Activated T-helper 1 cell treated with Interleukin-2 at 50 U/mL for 16 hours (primary cell): Measurements from ENCODE around the gene RAD51B.

Experiments
- DNase-seq: peaks from one replicate; pipeline ENCODE4 v3.0.0-alpha.2; 2020; ENCODE audit warnings: low read depth

The RAD51B gene

GRCh38 chr14:68551045-68551683, 731.6 kb downstream of the RAD51B start:
- DNase-seq: no peak

- DNase-seq: no peak
These were observed 732.5 kb downstream of the RAD51B start for GRCh38 chr14:68552075-68552474.

- no peak for DNase-seq
These were observed 733.0 kb downstream of the RAD51B start for GRCh38 chr14:68552602-68553001.

- no peak for DNase-seq
These were observed 733.7 kb downstream of the RAD51B start for GRCh38 chr14:68553311-68553710.

- no peak for DNase-seq
These were observed 734.7 kb downstream of the RAD51B start for GRCh38 chr14:68554231-68554630.

GRCh38 chr14:68556253-68556652, 736.7 kb downstream of the RAD51B start:
- no peak for DNase-seq

GRCh38 chr14:68557648-68558047, 738.1 kb downstream of the RAD51B start:
- no peak for DNase-seq

- no peak for DNase-seq
These were observed 738.5 kb downstream of the RAD51B start for GRCh38 chr14:68558096-68558495.

- DNase-seq: no peak
These were observed 740.4 kb downstream of the RAD51B start for GRCh38 chr14:68559949-68560348.

- DNase-seq: no peak
These were observed 742.0 kb downstream of the RAD51B start for GRCh38 chr14:68561531-68562007.

GRCh38 chr14:68562911-68563250, 743.3 kb downstream of the RAD51B start:
- DNase-seq: no peak

GRCh38 chr14:68563251-68564131, 743.9 kb downstream of the RAD51B start:
- DNase-seq: no peak

- no peak for DNase-seq
These were observed 744.7 kb downstream of the RAD51B start for GRCh38 chr14:68564191-68564825.

GRCh38 chr14:68564826-68565759, 745.5 kb downstream of the RAD51B start:
- DNase-seq: no peak

GRCh38 chr14:68566075-68566474, 746.5 kb downstream of the RAD51B start:
- DNase-seq: no peak

- no peak for DNase-seq
These were observed 749.6 kb downstream of the RAD51B start for GRCh38 chr14:68568907-68569897.

- DNase-seq: no peak
These were observed 750.4 kb downstream of the RAD51B start for GRCh38 chr14:68569970-68570409.

GRCh38 chr14:68571114-68571591, 751.6 kb downstream of the RAD51B start:
- no peak for DNase-seq

GRCh38 chr14:68571928-68572525, 752.4 kb downstream of the RAD51B start:
- DNase-seq: no peak

GRCh38 chr14:68573126-68573525, 753.5 kb downstream of the RAD51B start:
- no peak for DNase-seq
